ENCODE data around the gene PLEKHH2.

DNA sequence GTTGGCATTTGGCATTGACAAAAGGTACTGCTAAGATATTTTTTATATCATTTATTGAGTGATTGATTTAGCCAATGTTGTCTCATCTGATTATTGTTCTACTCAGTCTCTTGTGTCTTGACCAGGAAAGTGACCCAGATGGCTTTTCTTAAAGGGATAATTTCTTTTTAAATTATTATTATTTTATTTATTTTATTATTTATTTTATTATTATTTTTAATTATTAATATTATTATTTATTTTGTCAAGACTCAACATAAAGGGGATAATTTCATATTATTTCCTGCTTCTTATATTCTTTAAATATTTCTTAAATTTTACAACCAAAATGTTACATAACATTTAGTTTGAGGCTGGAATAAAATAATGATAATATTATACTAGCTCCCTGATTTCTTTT is 163.8 kb downstream of the PLEKHH2 start:
- TF ChIP-seq POLR2A (IDR thresholded peaks at IDR 0.05) (no peak), CTCF (IDR thresholded peaks at IDR 0.05) (no peak)

Measured in gastroesophageal sphincter (tissue), 3 donors.